HEK293 (cell line): ENCODE measurements around the gene PRR35.

ENCODE experiments used
- CTCF ChIP-seq: fragments of 450-650 bp; formaldehyde crosslinking; IDR thresholded peaks from 2 replicates; pipeline ENCODE4 v1.5.1; 2016; ENCODE audit warnings: missing biosample characterization, missing genetic modification characterization
- GLI4 ChIP-seq: fragments of 450-650 bp; formaldehyde crosslinking; IDR thresholded peaks from 2 replicates; pipeline ENCODE4 v1.5.1; 2016; ENCODE audit warnings: missing biosample characterization, missing genetic modification characterization
- PRDM2 ChIP-seq: fragments of 450-650 bp; formaldehyde crosslinking; IDR thresholded peaks from 2 replicates; pipeline ENCODE4 v1.5.1; 2016; ENCODE audit warnings: missing biosample characterization, missing genetic modification characterization, borderline replicate concordance
- ZBTB17 ChIP-seq: fragments of 450-650 bp; formaldehyde crosslinking; IDR thresholded peaks from 2 replicates; pipeline ENCODE4 v1.5.1; 2016; ENCODE audit warnings: missing biosample characterization, missing genetic modification characterization
- ZNF24 ChIP-seq: fragments of 450-650 bp; formaldehyde crosslinking; IDR thresholded peaks from 2 replicates; pipeline ENCODE4 v1.5.1; 2016; ENCODE audit warnings: missing biosample characterization, missing genetic modification characterization
- ZNF416 ChIP-seq: fragments of 450-650 bp; formaldehyde crosslinking; IDR thresholded peaks from 2 replicates; pipeline ENCODE4 v1.5.1; 2016; ENCODE audit warnings: missing biosample characterization, missing genetic modification characterization
- ZNF423 ChIP-seq: fragments of 450-650 bp; formaldehyde crosslinking; IDR thresholded peaks from 2 replicates; pipeline ENCODE4 v1.5.1; 2016; ENCODE audit warnings: missing biosample characterization, missing genetic modification characterization
- ZNF776 ChIP-seq: fragments of 450-650 bp; formaldehyde crosslinking; IDR thresholded peaks from 2 replicates; pipeline ENCODE4 v1.5.0; 2017; ENCODE audit warnings: missing biosample characterization, missing genetic modification characterization, borderline replicate concordance
- TF ChIP-seq, protein P1 (sequence below): fragments of 450-650 bp; formaldehyde crosslinking; conservative IDR thresholded peaks from 2 replicates; pipeline ENCODE4 v1.5.1; 2016; ENCODE audit warnings: low read depth, missing biosample characterization, missing genetic modification characterization

- TF ChIP-seq GLI4 (tag by site-specific recombination), result no peak
- TF ChIP-seq ZNF24, result no peak
- TF ChIP-seq CTCF (tag by site-specific recombination), result peak; percentile 25; the same call in 1 of the 2 replicates
- no peak for TF ChIP-seq ZNF423 (tag by site-specific recombination)
- TF ChIP-seq PRDM2, result no peak
- peak; percentile 49; the same call in 1 of the 2 replicates for TF ChIP-seq ZBTB17
- TF ChIP-seq, protein P1, sequence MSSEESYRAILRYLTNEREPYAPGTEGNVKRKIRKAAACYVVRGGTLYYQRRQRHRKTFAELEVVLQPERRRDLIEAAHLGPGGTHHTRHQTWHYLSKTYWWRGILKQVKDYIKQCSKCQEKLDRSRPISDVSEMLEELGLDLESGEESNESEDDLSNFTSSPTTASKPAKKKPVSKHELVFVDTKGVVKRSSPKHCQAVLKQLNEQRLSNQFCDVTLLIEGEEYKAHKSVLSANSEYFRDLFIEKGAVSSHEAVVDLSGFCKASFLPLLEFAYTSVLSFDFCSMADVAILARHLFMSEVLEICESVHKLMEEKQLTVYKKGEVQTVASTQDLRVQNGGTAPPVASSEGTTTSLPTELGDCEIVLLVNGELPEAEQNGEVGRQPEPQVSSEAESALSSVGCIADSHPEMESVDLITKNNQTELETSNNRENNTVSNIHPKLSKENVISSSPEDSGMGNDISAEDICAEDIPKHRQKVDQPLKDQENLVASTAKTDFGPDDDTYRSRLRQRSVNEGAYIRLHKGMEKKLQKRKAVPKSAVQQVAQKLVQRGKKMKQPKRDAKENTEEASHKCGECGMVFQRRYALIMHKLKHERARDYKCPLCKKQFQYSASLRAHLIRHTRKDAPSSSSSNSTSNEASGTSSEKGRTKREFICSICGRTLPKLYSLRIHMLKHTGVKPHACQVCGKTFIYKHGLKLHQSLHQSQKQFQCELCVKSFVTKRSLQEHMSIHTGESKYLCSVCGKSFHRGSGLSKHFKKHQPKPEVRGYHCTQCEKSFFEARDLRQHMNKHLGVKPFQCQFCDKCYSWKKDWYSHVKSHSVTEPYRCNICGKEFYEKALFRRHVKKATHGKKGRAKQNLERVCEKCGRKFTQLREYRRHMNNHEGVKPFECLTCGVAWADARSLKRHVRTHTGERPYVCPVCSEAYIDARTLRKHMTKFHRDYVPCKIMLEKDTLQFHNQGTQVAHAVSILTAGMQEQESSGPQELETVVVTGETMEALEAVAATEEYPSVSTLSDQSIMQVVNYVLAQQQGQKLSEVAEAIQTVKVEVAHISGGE (tag by site-specific recombination), result peak; percentile 91
- TF ChIP-seq ZNF776 (tag by site-specific recombination), result no peak
- no peak for TF ChIP-seq ZNF416 (tag by site-specific recombination)
Observed at GRCh38 chr16:527015-527903, 32.9 kb upstream of the PRR35 start, which contains the start of gene CAPN15.
